HG03342 (cell line): ENCODE data around the gene DGKB.

Source experiments
- ATAC-seq: cut with Tn5 transposase; IDR thresholded peaks from one replicate; pipeline ENCODE4 v1.9.1; 2021; ENCODE audit warnings: mild to moderate bottlenecking, moderate library complexity; ENCODE audit not compliant: unreplicated experiment

Gene DGKB

GRCh38 chr7:14691034-14691433, 211.5 kb downstream of the DGKB start:
- ATAC-seq: peak; percentile 57

DNA sequence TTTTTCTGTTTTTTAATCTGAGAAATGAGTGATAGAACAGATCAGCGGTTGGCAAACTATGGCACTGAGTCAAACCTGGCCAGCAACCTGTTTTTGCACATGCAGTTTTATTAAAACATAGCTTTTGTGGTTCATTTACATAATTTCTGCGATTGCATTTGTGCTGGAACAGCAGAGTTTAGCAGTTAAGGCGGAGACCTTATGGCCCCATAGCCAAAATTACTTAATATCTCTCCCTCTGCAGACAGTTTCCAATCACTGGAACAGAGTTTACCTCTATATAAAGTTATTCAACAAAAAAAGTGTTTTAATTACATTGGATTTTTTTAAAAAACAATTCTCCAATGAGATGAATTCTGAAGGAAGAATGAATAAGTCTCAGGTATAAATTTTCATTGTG, 212.1 kb downstream of the DGKB start:
- no peak for ATAC-seq

GRCh38 chr7:14690075-14690474, 212.5 kb downstream of the DGKB start:
- ATAC-seq: no peak

DNA sequence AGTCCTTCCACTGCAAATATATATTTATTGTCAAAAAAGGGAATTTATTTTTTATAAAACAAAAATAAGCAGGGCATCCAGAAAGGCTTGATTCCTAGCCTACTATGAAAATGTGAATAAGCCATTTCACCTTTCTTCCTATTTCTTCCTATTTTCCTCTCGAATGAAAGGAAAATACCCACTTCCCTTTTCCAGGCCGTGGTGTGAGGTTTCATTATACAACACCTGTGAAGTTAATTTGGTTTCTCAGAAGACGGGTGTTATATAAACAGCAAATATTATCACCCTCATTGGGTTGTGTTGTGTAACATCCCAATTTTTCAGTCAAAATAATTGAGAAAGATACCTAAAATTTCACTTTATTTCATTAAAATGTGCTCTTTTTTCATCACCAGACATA, 214.3 kb downstream of the DGKB start:
- no peak for ATAC-seq

DNA sequence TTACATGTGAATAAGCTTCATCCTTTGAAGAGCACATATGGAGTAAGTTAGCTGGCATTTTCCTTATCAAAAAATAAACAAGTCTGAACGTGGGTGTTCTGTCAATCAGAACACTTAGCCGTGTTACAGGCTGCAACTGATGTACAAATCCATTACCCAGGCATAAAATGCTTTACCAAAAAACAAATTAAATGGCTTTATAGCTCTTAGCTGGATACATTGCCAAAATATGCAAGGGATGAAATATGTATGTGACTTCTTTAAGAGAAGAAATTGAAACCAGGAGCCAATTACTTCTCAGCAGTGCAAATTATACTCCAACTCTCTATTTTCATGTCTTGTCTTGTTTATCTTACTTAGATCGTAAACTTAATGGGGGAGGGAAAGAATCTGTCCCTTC, 214.8 kb downstream of the DGKB start:
- no peak for ATAC-seq

- ATAC-seq: no peak
These were observed 215.3 kb downstream of the DGKB start for GRCh38 chr7:14687241-14687640.

- ATAC-seq: no peak
These were observed 217.4 kb downstream of the DGKB start for GRCh38 chr7:14685167-14685566.

DNA sequence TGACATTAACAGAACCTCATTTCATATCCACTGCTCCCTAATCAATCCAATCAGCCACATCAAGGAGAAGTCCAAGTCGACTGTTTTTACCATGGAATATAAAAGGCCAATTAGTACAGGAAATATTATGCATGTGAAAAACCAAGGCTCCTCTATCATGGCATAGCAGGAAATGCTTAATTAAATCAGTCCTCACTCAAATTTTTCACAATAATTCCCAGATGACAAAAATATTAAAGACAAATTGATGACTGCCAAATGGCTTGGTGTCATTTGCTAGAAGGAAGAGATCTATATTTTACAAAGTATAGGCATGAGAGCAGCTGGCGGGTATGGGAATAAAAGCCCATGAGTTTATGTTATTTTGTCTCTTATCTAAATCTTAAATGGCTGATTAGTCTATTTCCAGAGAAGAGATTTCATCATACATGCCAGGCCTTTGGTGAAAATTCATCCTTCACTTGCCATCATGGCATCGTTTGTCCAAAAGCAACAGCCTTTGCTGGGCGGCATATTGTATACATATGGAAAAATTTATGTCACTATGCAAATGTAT, 219.6 kb downstream of the DGKB start:
- ATAC-seq: no peak

GRCh38 chr7:14676896-14677295, 225.7 kb downstream of the DGKB start:
- ATAC-seq: no peak

DNA sequence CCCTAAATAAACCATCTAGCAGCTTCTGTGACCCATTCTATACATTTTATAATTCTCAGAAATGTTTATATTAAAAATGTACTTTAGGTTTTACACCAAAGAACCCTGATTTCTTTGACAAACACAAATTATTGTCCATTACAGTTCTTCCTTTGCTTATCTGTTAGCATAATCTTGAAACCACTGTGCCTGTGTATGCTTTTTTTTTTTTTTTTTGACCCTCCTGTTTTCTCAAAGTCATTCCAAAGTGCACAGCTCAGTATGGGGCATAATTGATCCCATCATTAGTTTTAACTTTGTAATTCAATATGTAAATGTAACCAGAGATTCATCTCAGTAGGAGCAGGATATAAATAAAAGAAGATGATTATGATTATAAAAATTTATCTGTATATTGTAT, 229.3 kb downstream of the DGKB start:
- no peak for ATAC-seq

DNA sequence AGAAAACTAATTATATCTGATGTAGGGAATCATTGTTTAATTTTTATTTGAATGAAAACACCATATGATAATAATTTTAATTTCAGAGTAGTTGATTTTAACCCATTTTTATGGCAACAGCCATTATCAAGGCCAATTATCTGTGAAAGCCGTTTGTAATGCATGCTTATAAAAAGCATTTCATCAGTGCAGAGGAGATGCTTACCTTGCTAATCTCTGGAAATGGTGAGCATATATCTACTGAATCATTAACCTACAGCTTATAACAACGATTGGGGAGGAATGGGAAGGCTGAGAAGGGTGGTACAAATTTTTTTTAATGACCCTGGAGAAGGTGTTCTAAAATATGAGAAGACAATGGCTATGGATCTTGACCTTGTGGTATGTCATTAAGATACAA, 235.6 kb downstream of the DGKB start:
- ATAC-seq: no peak

- ATAC-seq: no peak
These were observed 236.2 kb downstream of the DGKB start for GRCh38 chr7:14666304-14666703.

DNA sequence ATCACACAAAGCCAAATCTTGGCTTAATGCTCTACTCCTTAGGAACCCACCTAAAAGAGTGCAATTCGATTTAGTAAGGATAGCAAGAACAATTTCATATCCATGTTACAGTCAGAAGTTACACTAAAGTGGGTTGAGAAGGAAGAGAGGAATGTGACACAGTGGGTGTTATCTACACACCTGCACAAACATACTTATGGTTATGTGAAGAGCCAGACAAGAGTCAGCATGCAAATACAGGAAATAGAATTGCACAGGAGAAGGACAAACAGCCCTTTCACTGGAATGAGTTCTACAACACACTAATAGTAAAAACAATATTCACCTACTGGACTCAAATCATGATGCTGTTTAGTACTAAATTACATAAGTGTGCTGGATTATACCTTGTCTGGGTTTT, 262.8 kb downstream of the DGKB start:
- no peak for ATAC-seq

DNA sequence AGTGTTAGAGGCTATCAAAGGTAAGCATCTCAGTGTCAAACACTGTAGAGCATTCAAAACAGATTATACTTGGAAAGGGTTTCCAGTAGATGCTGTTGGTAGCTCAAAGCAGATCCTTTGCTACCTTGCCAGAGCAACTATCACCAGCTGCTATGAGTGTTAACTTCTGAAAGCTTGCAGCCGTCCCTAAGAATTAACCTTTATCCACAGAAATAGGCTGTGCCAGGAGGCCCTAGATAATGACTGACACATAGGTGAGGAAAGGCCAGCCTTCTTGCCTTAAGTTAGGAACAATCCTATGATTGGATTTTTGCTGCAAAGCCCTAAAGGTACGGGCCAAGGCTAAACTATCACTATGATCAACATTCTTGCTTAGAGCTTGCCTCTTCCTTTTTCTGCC, 263.2 kb downstream of the DGKB start:
- no peak for ATAC-seq

DNA sequence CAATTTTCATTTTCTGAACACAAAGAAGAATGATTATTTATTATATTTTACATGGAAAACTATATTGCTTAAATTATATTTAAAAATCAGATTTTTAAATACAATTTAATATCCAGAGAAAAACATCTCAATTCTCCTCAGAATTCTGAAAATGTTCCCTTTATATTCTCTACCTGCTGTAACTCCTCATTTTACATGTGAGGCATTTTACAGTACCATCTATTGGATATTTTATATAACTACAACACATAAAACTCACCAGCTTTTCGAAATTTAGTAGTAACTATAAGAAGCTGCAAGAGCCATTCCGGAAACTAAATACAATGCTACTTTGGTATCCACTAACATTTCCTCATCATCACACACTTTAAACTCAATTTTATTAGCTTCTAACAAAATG, 264.6 kb downstream of the DGKB start:
- ATAC-seq: no peak

- no peak for ATAC-seq
These were observed 266.6 kb downstream of the DGKB start for GRCh38 chr7:14635955-14636354.

- no peak for ATAC-seq
These were observed 272.5 kb downstream of the DGKB start for GRCh38 chr7:14630048-14630447.

- ATAC-seq: no peak
These were observed 274.0 kb downstream of the DGKB start for GRCh38 chr7:14628516-14628915.

GRCh38 chr7:14626076-14626475, 276.5 kb downstream of the DGKB start:
- ATAC-seq: no peak

DNA sequence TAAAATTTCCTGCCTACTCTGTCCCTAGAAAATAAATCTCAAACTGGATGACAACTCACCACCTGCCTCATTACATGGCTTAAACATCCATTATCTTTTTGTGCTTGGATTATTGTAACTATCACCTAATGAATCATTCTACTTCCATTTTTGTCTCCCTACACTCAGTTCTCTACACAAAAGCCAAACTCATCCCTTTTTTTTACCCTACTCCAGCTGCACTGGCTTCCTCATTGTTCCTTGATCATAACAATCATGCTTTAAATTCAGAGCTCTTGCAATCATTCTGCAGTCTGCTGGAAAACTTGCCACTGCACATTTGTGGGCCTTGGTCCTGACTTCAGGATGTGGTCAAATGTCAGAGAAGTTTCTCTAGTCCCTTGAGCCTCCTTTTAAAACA, 280.0 kb downstream of the DGKB start:
- ATAC-seq: no peak

DNA sequence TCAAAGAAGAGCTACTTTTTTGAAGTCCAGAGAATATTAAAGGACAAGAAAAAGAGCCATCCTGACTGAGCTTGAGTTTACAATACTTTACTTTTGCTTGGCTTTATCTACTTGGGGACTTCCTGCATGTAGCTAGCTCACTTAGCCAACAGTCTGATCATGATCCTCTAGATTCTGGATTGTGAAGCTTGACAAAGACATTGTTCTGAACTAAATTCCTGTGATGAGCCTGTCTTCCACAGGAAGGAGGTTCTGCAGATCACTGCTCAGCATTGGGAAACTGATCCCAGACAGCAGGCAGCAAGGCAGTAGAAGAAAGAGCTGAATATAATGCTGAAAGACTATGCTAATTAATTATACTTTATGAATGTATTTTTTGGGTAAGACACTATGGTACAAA, 296.4 kb downstream of the DGKB start:
- ATAC-seq: no peak

DNA sequence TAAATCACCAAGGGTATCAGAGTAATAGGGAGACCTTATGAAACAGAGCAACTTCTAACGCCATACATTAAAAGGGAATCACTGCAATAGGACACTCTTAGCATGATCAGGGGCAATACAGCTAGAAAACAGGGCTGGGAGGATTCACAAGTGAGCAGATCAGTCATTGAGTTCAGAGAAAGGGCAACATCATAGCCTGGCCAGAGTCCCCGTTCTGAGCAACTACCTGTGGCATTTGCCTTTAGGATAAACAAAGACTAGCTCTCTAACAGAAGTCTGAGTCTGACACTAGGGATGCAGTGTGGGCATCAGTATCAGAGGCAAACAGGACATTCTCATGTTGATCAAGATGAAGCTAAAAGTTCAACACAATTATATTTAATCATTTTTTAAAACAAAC, 297.9 kb downstream of the DGKB start:
- no peak for ATAC-seq

GRCh38 chr7:14602851-14603250, 299.7 kb downstream of the DGKB start:
- ATAC-seq: no peak
